ENCODE data around the gene SIN3B.

The SIN3B gene

GRCh38 chr19:16914421-16914820 lies 85.2 kb downstream of the SIN3B start:
- no peak for FAIRE-seq

- no peak for FAIRE-seq
Observed at GRCh38 chr19:16915135-16915534, 85.9 kb downstream of the SIN3B start.

GRCh38 chr19:16915734-16916133 lies 86.5 kb downstream of the SIN3B start:
- no peak for FAIRE-seq

- FAIRE-seq = no peak
Observed at GRCh38 chr19:16917401-16917800, 88.2 kb downstream of the SIN3B start.

- FAIRE-seq = no peak
Observed at GRCh38 chr19:16919496-16919895, 90.3 kb downstream of the SIN3B start.

- FAIRE-seq = no peak
Observed at GRCh38 chr19:16920816-16921529, 91.8 kb downstream of the SIN3B start.

- no peak for FAIRE-seq
Observed at GRCh38 chr19:16921766-16922591, 92.8 kb downstream of the SIN3B start.

- FAIRE-seq = no peak
Observed at GRCh38 chr19:16922592-16922934, 93.4 kb downstream of the SIN3B start.

- no peak for FAIRE-seq
Observed at GRCh38 chr19:16922949-16923348, 93.8 kb downstream of the SIN3B start.

- FAIRE-seq = no peak
Observed at GRCh38 chr19:16927883-16928282, 98.7 kb downstream of the SIN3B start.

- FAIRE-seq = no peak
Observed at GRCh38 chr19:16928351-16928750, 99.2 kb downstream of the SIN3B start.

- FAIRE-seq = no peak
Observed at GRCh38 chr19:16928916-16929315, 99.7 kb downstream of the SIN3B start.
